ENCODE data around the gene VTN.

DNA sequence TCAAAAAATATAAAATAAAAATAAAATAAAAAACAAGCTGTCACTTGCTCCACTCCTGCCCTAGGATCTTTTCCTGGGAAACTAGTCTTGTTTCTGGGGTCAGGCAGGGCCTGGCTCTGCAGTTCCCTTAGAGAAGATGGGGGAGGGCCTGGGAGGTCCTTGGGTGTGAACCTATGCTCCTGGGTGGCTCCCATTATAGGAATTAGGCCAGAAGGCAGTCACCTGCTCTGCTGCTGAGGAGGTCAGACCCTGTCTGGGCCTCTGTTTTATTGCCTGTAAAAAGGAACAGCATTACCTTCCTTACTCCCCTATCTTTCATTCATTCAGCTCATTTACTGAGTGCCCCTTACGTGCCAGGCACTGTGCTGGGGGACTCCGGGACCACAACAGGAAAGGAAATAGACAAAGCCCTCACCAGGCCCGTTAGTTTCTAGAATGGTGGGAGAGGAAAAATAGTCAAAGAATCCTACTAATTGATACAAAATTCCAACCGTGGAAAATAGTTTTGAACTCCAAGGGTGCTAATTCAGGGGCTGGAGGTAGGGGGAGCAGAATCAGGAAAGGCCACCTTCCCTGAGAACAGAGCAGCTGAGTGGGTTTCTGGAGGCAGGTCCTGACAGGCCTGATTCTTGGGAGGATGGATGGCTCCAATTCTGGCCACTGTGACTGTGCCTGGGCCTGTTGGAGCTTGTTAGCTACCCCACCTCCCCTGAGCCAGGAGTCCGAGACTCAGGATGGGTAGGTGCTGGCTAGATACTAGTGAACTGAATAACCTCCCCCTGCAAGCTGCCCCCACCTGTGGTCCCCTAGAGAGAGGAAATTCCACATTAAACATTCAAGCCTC lies 37.2 kb upstream of the VTN start:
- TF ChIP-seq CTCF (IDR thresholded peaks at IDR 0.05) (no peak), POLR2A (IDR thresholded peaks at IDR 0.05) (no peak)

Data from thyroid gland (tissue), 4 donors.